OCI-LY3 (cell line): ENCODE results near the gene HOXB3.

Source experiments
- H2AFZ ChIP-seq: fragments of 200-600, 300-600 bp; shearing (Covaris generic); 2 replicates; pipeline ENCODE4 v1.6.0; 2014; ENCODE audit warnings: antibody characterized with exemption, low read depth, low read length
- H3K27ac ChIP-seq: fragments of 200-600, 300-600 bp; sonication (generic); 2 replicates; pipeline ENCODE4 v1.5.1; 2014; ENCODE audit warnings: mild to moderate bottlenecking, low read length, moderate library complexity, mixed read lengths
- H3K27me3 ChIP-seq: fragments of 200-600, 300-600 bp; sonication (generic); 2 replicates; pipeline ENCODE4 v1.6.1; 2014; ENCODE audit warnings: low read depth, low read length, mixed read lengths
- H3K36me3 ChIP-seq: fragments of 200-600, 300-600 bp; sonication (generic); replicated peaks from 2 replicates; pipeline ENCODE3; 2014; ENCODE audit warnings: low read depth, low read length, mixed read lengths
- H3K4me1 ChIP-seq: fragments of 300-600, 200-600 bp; sonication (generic); 2 replicates; pipeline ENCODE4 v1.6.1; 2014; ENCODE audit warnings: low read length, mixed read lengths
- H3K4me2 ChIP-seq: fragments of 200-600, 300-600 bp; sonication (generic); 2 replicates; pipeline ENCODE4 v1.6.1; 2014; ENCODE audit warnings: low read length, mixed read lengths
- H3K4me3 ChIP-seq: fragments of 300-600, 200-600 bp; sonication (generic); 2 replicates; pipeline ENCODE4 v1.5.1; 2014; ENCODE audit warnings: antibody characterized with exemption, mild to moderate bottlenecking, low read length, moderate library complexity
- H3K79me2 ChIP-seq: fragments of 300-600, 200-600 bp; shearing (Covaris generic); 2 replicates; pipeline ENCODE4 v1.6.1; 2014; ENCODE audit warnings: mild to moderate bottlenecking, low read length, mixed read lengths
- H3K9ac ChIP-seq: fragments of 300-600, 200-600 bp; shearing (Covaris generic); 2 replicates; pipeline ENCODE4 v1.6.0; 2014; ENCODE audit warnings: mild to moderate bottlenecking, low read length, moderate library complexity
- H3K9me3 ChIP-seq: fragments of 200-600, 300-600 bp; shearing (Covaris generic); 2 replicates; pipeline ENCODE4 v1.6.1; 2014; ENCODE audit warnings: low read length, mixed read lengths; ENCODE audit not compliant: insufficient read depth
- H4K20me1 ChIP-seq: fragments of 200-600, 300-600 bp; sonication (generic); 2 replicates; pipeline ENCODE4 v1.6.1; 2016; ENCODE audit warnings: low read length, mixed read lengths; ENCODE audit not compliant: insufficient read depth
- EZH2phosphoT487 ChIP-seq: fragments of 200-600 bp; shearing (Covaris generic); IDR thresholded peaks from 2 replicates; pipeline ENCODE4 v1.6.1; 2018; ENCODE audit warnings: antibody characterized with exemption, mixed run types, low read depth
- TF ChIP-seq, protein P1 (sequence below): fragments of 200-600, 300-600 bp; sonication (generic); IDR thresholded peaks from 2 replicates; pipeline ENCODE4 v1.5.1; 2014; ENCODE audit warnings: antibody characterized with exemption, low read length, low read depth

Gene HOXB3

DNA sequence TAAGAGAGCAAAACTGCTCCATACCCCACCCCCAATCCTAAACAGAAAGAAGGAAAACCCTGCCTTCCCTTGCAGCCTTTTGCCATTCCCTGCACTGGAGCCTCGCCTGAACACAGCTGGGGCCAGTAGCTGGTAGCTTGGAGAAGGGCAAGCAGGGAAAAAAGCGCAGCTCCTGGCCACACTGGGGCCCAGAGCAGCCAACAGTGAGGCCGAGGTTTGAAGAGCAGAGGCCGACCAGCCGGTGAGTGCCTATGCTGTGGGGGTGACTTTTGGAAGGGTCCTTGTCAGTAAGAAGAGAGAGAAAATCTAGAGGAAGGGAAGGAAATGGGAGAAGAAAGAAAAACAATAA is 39.3 kb upstream of the HOXB3 start:
- Histone ChIP-seq H3K4me3 (no peak overlapping the region), H3K27ac (no peak overlapping the region), H3K79me2 (no peaks in the 10 kb centered on the region), H3K9ac (no peak overlapping the region), H4K20me1 (no peaks in the 10 kb centered on the region), H3K36me3 (no peaks in the 10 kb centered on the region), H3K4me1 (peaks cover 24% of the 10 kb centered on the region), H3K27me3 (peaks cover 30% of the 10 kb centered on the region), H2AFZ (no peak overlapping the region), H3K9me3 (no peaks in the 10 kb centered on the region), H3K4me2 (no peak overlapping the region)
- no peak for TF ChIP-seq EZH2phosphoT487
- TF ChIP-seq, protein P1, sequence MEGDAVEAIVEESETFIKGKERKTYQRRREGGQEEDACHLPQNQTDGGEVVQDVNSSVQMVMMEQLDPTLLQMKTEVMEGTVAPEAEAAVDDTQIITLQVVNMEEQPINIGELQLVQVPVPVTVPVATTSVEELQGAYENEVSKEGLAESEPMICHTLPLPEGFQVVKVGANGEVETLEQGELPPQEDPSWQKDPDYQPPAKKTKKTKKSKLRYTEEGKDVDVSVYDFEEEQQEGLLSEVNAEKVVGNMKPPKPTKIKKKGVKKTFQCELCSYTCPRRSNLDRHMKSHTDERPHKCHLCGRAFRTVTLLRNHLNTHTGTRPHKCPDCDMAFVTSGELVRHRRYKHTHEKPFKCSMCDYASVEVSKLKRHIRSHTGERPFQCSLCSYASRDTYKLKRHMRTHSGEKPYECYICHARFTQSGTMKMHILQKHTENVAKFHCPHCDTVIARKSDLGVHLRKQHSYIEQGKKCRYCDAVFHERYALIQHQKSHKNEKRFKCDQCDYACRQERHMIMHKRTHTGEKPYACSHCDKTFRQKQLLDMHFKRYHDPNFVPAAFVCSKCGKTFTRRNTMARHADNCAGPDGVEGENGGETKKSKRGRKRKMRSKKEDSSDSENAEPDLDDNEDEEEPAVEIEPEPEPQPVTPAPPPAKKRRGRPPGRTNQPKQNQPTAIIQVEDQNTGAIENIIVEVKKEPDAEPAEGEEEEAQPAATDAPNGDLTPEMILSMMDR = no peak

DNA sequence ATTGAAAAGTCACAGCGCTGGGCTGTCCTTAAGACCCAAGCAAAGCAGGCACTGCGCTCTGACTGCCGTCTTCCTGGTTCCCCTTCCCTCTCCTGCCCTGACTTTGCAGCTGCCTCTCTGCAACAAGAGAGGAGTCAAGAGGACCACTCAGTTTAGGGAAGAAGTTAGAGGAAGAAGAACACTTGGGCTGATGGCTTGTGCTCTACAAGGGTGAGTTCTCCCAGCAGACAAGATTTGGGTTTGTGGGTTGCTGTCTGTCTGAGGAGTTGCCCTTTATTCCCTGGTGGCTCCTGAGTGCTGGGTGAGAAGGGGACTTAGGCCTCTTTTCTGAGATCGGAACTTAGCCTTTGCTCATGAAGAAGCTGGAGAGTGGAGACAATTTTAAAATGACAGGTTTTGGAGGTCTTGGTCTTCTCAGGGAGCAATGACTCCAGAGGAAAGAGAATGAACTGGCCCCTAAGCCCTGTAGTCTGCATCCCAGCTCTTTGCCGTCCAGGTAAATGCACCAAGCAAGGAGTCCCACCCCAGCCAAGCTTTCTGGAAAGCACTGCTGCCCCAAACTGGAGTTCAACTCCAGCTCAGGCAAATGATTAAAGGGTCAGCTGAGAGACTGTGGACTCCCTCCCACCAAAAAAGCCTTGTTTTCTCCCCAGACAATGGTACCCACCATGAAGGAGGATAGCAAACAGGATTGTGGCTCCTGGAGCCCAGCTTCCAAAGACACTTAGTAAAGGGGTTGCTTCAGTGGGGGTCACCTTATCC is 38.8 kb upstream of the HOXB3 start:
- peaks cover 36% of the 10 kb centered on the region for H3K27me3 ChIP-seq
- H3K9ac ChIP-seq = no peak overlapping the region
- H3K4me3 ChIP-seq = no peak overlapping the region
- H3K4me2 ChIP-seq = no peak overlapping the region
- H3K36me3 ChIP-seq = no peaks in the 10 kb centered on the region
- H3K79me2 ChIP-seq = no peaks in the 10 kb centered on the region
- H2AFZ ChIP-seq = no peak overlapping the region
- H3K27ac ChIP-seq = no peak overlapping the region
- no peaks in the 10 kb centered on the region for H3K9me3 ChIP-seq
- TF ChIP-seq EZH2phosphoT487 = no peak
- TF ChIP-seq, protein P1 = no peak
- H3K4me1 ChIP-seq = peaks cover 24% of the 10 kb centered on the region
- no peaks in the 10 kb centered on the region for H4K20me1 ChIP-seq

DNA sequence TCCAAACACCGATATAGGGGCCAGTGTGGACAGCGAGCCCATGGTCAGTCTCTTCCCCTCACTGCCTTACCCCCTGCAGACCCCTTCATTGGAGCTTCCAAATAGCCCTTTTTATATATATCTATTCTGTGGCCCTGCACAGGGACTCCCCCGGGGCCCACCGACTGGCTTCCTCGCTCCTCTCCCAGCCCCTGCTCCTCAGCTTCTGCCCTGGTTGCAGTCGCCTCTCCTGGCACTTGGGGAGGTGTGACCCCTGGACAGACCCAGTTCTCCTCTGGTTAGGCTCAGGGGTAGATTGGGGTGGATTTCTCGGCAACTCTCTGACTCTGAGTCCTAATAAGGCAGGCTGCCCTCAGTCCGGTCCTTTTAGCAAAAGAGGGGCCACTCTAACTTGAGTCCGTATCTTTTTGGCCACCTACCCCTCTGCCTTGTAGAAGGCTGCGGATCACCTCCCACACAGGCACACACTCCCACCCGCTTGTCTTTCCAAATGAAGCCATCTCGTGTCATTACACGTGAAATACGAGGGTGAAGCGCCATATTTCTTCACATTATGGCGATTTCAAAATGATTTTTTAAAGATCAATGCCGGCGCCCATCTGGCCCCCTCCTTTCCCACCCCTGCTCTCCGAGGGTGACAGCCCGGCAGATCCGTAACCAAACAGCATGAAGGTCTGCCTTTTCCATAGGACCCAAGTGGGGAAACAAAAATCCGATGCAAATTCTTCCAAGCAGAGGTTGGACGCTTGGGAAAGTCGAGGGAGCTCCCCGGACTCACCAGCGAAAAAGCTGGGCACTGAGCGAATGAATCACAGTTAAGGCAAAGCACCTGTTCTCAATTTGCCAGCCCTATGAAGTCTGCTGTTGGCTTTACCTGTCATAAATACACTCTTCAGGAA is 37.8 kb upstream of the HOXB3 start:
- Histone ChIP-seq H3K27ac (no peak overlapping the region), H3K36me3 (no peaks in the 10 kb centered on the region), H3K27me3 (peaks cover 45% of the 10 kb centered on the region), H3K4me3 (no peak overlapping the region), H3K79me2 (no peaks in the 10 kb centered on the region), H4K20me1 (no peaks in the 10 kb centered on the region), H3K9ac (no peak overlapping the region), H3K4me2 (no peak overlapping the region), H2AFZ (no peak overlapping the region), H3K4me1 (peaks cover 22% of the 10 kb centered on the region), H3K9me3 (no peaks in the 10 kb centered on the region)
- TF ChIP-seq EZH2phosphoT487 = no peak
- TF ChIP-seq, protein P1 = no peak

DNA sequence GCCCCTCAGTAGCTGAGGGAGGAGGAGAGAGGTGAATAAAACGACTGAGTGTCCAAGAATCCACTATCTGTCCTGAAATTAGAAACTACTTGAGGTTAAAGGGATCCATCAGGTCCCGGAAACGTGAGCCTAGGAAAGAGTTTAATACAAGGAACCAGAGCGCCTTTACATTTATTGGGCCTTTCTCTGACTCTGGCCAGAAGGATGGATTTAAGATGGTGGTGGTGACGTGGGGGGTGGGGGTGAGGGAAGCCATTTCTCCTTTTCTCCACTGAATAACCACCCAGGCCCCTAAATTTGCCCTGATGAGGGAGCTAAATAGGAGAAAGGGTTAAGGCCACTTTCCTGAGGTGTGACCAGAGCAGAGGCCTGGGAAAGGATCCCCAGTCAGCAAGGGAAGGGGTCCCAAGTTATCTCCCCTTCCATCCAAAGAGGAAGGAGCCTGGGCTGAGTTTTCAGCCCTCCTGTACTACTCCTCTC is 37.1 kb upstream of the HOXB3 start:
- H3K27me3 ChIP-seq = peaks cover 52% of the 10 kb centered on the region
- H3K36me3 ChIP-seq = no peaks in the 10 kb centered on the region
- H3K4me1 ChIP-seq = peaks cover 15% of the 10 kb centered on the region
- H3K4me2 ChIP-seq = peak overlapping the region; percentile 41
- no peaks in the 10 kb centered on the region for H3K79me2 ChIP-seq
- peak overlapping the region; percentile 57 for H3K4me3 ChIP-seq
- H3K27ac ChIP-seq = no peak overlapping the region
- TF ChIP-seq EZH2phosphoT487 = no peak
- peak overlapping the region; percentile 36 for H3K9ac ChIP-seq
- 0 out of 2 replicates have a peak overlapping the region, but pooled peaks have one; percentile 10 for H2AFZ ChIP-seq
- H3K9me3 ChIP-seq = no peaks in the 10 kb centered on the region
- H4K20me1 ChIP-seq = no peaks in the 10 kb centered on the region
